ENCODE measurements around the gene DCUN1D3. TPM values are rescaled to one million over a fixed set of nuclear protein-coding genes. Genes with fewer than 3 reads are reported as not detected.
"Not testable (repeated sequence)": the region's sequence is repeated elsewhere in the genome, so short reads cannot be mapped to it uniquely, and the experiment has no call there.

The DCUN1D3 gene
- 10 to 100 TPM in 1 of 2 donors, 1 to 10 TPM in 1; 10.0 to 13.4 TPM for total RNA-seq

GRCh38 chr16:20900299-20901067, at the start of gene DCUN1D3, which contains the start of gene LYRM1:
DCUN1D3 (minus strand) TSS chr16:20900358; CDS start chr16:20862538, 37,820 bp downstream.
LYRM1 (plus strand) TSS chr16:20900771; CDS start chr16:20915556, 14,785 bp downstream.
- Histone ChIP-seq H3K4me1 (peaks cover 0 to 74% of the 10 kb centered on the region in 2 donors), H3K9me3 (no peaks in the 10 kb centered on the region), H3K27ac (peak within 1 kb of the TSS; percentile 96 to 99), H3K27me3 (no peaks in the 10 kb centered on the region), H3K36me3 (peaks cover 9% of the 10 kb centered on the region), H3K4me3 (peak within 1 kb of the TSS; percentile 68 to 89)
- peak; percentile 99 for DNase-seq (ENCODE audit: low spot score)
- TF ChIP-seq, protein P1, sequence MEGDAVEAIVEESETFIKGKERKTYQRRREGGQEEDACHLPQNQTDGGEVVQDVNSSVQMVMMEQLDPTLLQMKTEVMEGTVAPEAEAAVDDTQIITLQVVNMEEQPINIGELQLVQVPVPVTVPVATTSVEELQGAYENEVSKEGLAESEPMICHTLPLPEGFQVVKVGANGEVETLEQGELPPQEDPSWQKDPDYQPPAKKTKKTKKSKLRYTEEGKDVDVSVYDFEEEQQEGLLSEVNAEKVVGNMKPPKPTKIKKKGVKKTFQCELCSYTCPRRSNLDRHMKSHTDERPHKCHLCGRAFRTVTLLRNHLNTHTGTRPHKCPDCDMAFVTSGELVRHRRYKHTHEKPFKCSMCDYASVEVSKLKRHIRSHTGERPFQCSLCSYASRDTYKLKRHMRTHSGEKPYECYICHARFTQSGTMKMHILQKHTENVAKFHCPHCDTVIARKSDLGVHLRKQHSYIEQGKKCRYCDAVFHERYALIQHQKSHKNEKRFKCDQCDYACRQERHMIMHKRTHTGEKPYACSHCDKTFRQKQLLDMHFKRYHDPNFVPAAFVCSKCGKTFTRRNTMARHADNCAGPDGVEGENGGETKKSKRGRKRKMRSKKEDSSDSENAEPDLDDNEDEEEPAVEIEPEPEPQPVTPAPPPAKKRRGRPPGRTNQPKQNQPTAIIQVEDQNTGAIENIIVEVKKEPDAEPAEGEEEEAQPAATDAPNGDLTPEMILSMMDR (IDR thresholded peaks at IDR 0.05): no peak

GRCh38 chr16:20949660-20950059, 49.5 kb upstream of the DCUN1D3 start:
- no peaks in the 10 kb centered on the region for H3K36me3 ChIP-seq
- DNase-seq (ENCODE audit: low spot score): no peak
- H3K27ac ChIP-seq: no peak overlapping the region
- H3K4me3 ChIP-seq: no peak overlapping the region
- H3K9me3 ChIP-seq: no peaks in the 10 kb centered on the region
- TF ChIP-seq, protein P1 (IDR thresholded peaks at IDR 0.05): no peak
- no peaks in the 10 kb centered on the region for H3K27me3 ChIP-seq
- H3K4me1 ChIP-seq: no peaks in the 10 kb centered on the region

GRCh38 chr16:20948444-20948843, 48.3 kb upstream of the DCUN1D3 start:
- no peaks in the 10 kb centered on the region for H3K36me3 ChIP-seq
- no peaks in the 10 kb centered on the region for H3K9me3 ChIP-seq
- H3K4me1 ChIP-seq: no peaks in the 10 kb centered on the region
- no peaks in the 10 kb centered on the region for H3K27me3 ChIP-seq
- TF ChIP-seq, protein P1 (IDR thresholded peaks at IDR 0.05): no peak
- H3K4me3 ChIP-seq: no peak overlapping the region
- DNase-seq (ENCODE audit: low spot score): no peak
- H3K27ac ChIP-seq: no peak overlapping the region

DNA sequence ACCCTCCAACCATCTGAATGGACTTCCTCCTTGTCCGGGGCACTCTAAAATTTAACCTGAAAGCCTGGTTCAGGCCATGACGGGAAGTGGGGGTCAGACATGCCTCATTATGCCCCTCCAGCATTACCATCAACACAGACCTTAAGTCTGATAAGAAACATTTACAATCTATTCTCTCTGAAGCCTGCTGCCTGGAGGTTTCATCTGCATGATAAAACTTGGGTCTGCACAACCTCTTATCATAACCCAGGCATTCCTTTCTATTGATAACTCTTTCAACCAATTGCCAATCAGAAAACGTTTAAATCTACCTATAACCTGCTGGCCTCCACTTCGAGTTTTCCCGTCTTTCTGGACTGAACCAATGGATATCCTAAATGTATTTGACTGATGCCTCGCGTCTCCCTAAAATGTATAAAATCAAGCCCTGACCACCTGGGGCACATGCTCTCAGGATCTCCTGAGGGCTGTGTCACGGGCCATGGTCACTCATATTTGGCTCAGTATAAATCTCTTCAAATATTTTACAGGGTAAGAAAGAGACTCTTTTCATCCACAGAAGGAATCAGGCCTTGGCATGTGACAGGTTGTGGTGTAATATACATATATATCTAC, 46.0 kb upstream of the DCUN1D3 start:
- Histone ChIP-seq H3K36me3 (no peaks in the 10 kb centered on the region), H3K27me3 (no peaks in the 10 kb centered on the region), H3K4me3 (no peak overlapping the region), H3K9me3 (no peaks in the 10 kb centered on the region), H3K4me1 (no peaks in the 10 kb centered on the region), H3K27ac (no peak overlapping the region)
- TF ChIP-seq, protein P1 (IDR thresholded peaks at IDR 0.05): no peak
- DNase-seq (ENCODE audit: low spot score): no peak

DNA sequence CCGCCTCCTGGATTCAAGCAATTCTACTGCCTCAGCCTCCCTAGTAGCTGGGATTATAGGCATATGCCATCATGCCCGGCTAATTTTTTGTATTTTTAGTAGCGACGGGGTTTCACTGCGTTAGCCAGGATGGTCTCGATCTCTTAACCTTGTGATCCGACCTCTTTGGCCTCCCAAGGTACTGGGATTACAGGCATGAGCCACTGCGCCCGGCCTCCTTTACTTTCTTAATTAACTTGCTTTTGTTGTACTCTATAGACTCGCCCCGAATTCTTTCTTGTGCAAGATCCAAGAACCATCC, 45.4 kb upstream of the DCUN1D3 start:
- H3K4me1 ChIP-seq; H3K36me3 ChIP-seq; DNase-seq (ENCODE audit: low spot score); H3K4me3 ChIP-seq; H3K9me3 ChIP-seq; H3K27me3 ChIP-seq; H3K27ac ChIP-seq: not testable (repeated sequence)

DNA sequence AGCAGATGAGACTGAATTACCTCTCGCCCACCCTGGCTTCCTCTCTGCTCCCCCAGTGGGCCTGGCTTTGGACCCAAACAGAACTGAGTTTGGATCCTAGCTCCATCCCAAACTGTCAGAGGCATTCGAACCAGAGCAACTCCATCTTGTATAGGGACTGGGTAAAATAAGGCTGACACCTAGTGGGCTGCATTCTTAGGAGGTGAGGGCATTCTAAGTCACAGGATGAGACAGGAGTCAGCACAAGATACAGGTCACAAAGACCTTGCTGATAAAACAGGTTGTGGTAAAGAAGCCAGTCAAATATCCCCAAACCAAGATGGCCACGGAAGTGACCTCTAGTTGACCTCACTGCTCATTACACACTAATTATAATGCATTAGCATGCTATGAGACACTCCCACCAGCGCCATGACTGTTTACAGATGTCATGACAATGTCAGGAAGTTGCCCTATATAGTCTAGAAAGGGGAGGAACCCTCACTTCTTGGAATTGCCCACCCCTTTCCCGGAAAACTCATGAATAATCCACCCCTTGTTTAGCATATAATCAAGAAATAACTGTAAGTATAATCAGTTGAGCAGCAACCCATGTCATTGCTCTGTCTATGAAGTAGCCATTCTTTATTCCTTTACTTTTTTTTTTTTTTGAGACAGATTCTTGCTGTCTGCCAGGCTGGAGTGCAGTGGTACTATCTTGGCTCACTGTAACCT, 44.9 kb upstream of the DCUN1D3 start:
- H3K4me1 ChIP-seq: no peaks in the 10 kb centered on the region
- no peaks in the 10 kb centered on the region for H3K27me3 ChIP-seq
- H3K4me3 ChIP-seq: no peak overlapping the region
- no peak for DNase-seq (ENCODE audit: low spot score)
- no peak overlapping the region for H3K27ac ChIP-seq
- no peaks in the 10 kb centered on the region for H3K9me3 ChIP-seq
- TF ChIP-seq, protein P1 (IDR thresholded peaks at IDR 0.05): peak in 1 of 2 donors; percentile 27
- no peaks in the 10 kb centered on the region for H3K36me3 ChIP-seq

All from right atrium auricular region (tissue), 2 donors.